ENCODE data around the gene DHDH.

DHDH gene

DNA sequence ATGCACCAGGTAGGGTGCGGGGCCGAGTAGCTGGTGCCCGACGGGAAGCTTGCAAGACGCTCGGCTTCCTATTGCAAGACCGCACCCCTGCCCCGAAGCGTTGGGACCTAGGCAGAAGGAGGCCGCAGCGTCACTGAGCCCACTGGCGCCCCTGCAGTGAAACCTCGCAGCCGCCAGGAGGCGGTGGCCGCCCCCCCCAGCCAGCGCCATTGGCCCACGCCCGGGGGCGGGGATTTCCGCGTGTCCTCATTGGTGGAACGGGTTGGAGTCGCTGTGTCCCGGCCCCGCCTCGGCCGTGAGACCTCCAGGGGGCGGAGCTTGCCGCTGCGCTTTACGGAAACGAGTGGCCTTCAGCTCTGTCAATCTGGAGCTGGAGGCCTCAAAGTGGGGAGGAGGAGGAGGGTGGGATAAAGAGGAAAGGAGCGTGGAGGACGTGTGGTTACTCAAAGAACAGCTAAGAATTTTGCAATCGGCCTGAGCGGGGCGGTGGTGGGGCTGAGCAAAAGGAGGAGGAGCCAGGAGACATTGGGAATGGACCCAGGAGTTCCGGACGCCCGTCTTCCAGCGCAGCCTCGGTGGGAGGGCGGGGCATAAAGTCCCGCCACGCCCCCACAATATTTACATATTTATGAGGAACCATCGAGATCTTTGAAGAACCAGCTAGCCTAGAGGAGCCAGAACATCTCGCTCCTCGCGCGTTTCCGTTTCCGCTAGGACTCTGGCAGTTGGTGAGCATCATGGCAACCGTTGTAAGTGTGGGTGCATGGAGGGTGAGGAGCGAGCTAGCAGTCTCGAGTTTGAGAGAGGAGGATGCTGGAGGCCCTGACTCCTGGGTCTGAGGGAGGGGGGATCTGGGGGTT is 59.9 kb downstream of the DHDH start, which contains the start of the genes GYS1 and RUVBL2:
GYS1 (minus strand) TSS at position 135 of the 860 bp plus-strand sequence. CDS start 197 bp downstream, outside the sequence.
RUVBL2 (plus strand) TSS at position 713 of the 860 bp plus-strand sequence; CDS start at position 738, 25 bp downstream.
- DNase-seq, result peak; percentile 96 to 100 (median 100)

DNA sequence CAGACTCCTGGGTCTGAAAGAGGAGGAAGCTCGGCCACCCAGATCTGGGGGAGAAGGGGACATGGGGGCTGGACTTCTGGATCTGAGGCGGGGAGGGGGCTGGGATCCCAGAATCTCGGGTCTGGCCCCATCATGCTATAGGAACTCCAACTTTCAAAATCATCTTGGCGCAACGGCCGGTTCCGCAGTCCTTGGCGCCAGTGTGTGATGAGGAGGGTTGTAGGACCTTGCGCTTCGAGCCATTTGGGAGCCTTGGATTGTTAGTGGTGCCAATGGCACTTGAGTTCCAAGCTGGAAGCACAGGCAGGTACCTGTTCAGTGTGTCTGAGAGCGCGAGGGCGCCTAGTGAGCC is 60.5 kb downstream of the DHDH start:
- no peak for DNase-seq

Data from C1 segment of cervical spinal cord (tissue), 14 donors.